H9 (cell line): ENCODE measurements around the gene PROC. TPM values are rescaled to one million over a fixed set of nuclear protein-coding genes. Genes with fewer than 3 reads are reported as not detected.

Experiments
- DNase-seq: peaks from one replicate; pipeline ENCODE4 v3.0.0-alpha.2; 2017
- H2AFZ ChIP-seq: one replicate; pipeline ENCODE4 v1.6.1; 2013; ENCODE audit warnings: mild to moderate bottlenecking, low read length, control low read depth, moderate library complexity
- H2AK5ac ChIP-seq: 2 replicates; pipeline ENCODE4 v1.6.1; 2013; ENCODE audit warnings: low read length, control low read depth, mixed read lengths; ENCODE audit not compliant: insufficient read length
- H2BK120ac ChIP-seq: one replicate; pipeline ENCODE4 v1.6.1; 2013; ENCODE audit warnings: low read depth, mild to moderate bottlenecking, low read length, control low read depth, inconsistent platforms; ENCODE audit not compliant: poor library complexity, severe bottlenecking
- H2BK12ac ChIP-seq: 2 replicates; pipeline ENCODE4 v1.6.1; 2013; ENCODE audit warnings: low read length, control low read depth, mixed read lengths, low read depth; ENCODE audit not compliant: insufficient read length
- H2BK15ac ChIP-seq: 2 replicates; pipeline ENCODE4 v1.6.1; 2013; ENCODE audit warnings: low read depth, low read length, control low read depth
- H2BK20ac ChIP-seq: one replicate; pipeline ENCODE4 v1.6.1; 2013; ENCODE audit warnings: low read depth, mild to moderate bottlenecking, low read length, control low read depth, inconsistent platforms; ENCODE audit not compliant: poor library complexity, severe bottlenecking
- H2BK5ac ChIP-seq: 2 replicates; pipeline ENCODE4 v1.6.1; 2013; ENCODE audit warnings: low read length, control low read depth, mixed read lengths; ENCODE audit not compliant: insufficient read length
- H3K14ac ChIP-seq: 2 replicates; pipeline ENCODE4 v1.6.1; 2013; ENCODE audit warnings: low read length, control low read depth; ENCODE audit not compliant: insufficient read depth
- H3K18ac ChIP-seq: 2 replicates; pipeline ENCODE4 v1.6.1; 2013; ENCODE audit warnings: low read depth, mild to moderate bottlenecking, mixed read lengths, low read length, control low read depth; ENCODE audit not compliant: insufficient read length
- H3K23ac ChIP-seq: 2 replicates; pipeline ENCODE4 v1.6.1; 2013; ENCODE audit warnings: low read length, control low read depth, mixed read lengths, low read depth; ENCODE audit not compliant: insufficient read length
- H3K23me2 ChIP-seq: 2 replicates; pipeline ENCODE4 v1.6.1; 2013; ENCODE audit warnings: low read depth, mild to moderate bottlenecking, mixed read lengths, low read length, control low read depth; ENCODE audit not compliant: insufficient read length, poor library complexity, severe bottlenecking
- H3K27ac ChIP-seq: 2 replicates; pipeline ENCODE4 v1.5.1; 2013; ENCODE audit warnings: low read length, control low read depth, mixed read lengths, low read depth; ENCODE audit not compliant: insufficient read length
- H3K27me3 ChIP-seq: 2 replicates; pipeline ENCODE4 v1.6.1; 2013; ENCODE audit warnings: low read length, control low read depth, inconsistent platforms; ENCODE audit not compliant: insufficient read depth
- H3K4ac ChIP-seq: 2 replicates; pipeline ENCODE4 v1.6.1; 2013; ENCODE audit warnings: low read depth, mild to moderate bottlenecking, control low read depth, inconsistent platforms, low read length, moderate library complexity
- H3K4me1 ChIP-seq: 2 replicates; pipeline ENCODE4 v1.6.1; 2013; ENCODE audit warnings: low read length, control low read depth, inconsistent platforms; ENCODE audit not compliant: insufficient read depth
- H3K4me2 ChIP-seq: 2 replicates; pipeline ENCODE4 v1.6.1; 2013; ENCODE audit warnings: low read length, control low read depth, mixed read lengths; ENCODE audit not compliant: insufficient read length, insufficient read depth
- H3K56ac ChIP-seq: 2 replicates; pipeline ENCODE4 v1.6.1; 2013; ENCODE audit warnings: low read depth, mild to moderate bottlenecking, mixed read lengths, low read length, control low read depth; ENCODE audit not compliant: insufficient read length
- H3K79me1 ChIP-seq: 2 replicates; pipeline ENCODE4 v1.6.1; 2013; ENCODE audit warnings: low read depth, mild to moderate bottlenecking, moderate library complexity, low read length, control low read depth, inconsistent platforms; ENCODE audit not compliant: insufficient read depth, poor library complexity, severe bottlenecking
- H3K79me2 ChIP-seq: 2 replicates; pipeline ENCODE4 v1.6.1; 2013; ENCODE audit warnings: low read length, control low read depth, inconsistent platforms; ENCODE audit not compliant: insufficient read depth
- H3K9ac ChIP-seq: 2 replicates; pipeline ENCODE4 v1.6.1; 2013; ENCODE audit warnings: low read length, control low read depth, mixed read lengths; ENCODE audit not compliant: insufficient read length; ENCODE audit errors: extremely low read depth
- H3K9me3 ChIP-seq: one replicate; pipeline ENCODE4 v1.6.1; 2013; ENCODE audit warnings: low read depth, low read length, inconsistent platforms; ENCODE audit not compliant: control insufficient read depth
- H3T11ph ChIP-seq: one replicate; pipeline ENCODE4 v1.6.1; 2013; ENCODE audit warnings: mild to moderate bottlenecking, low read length, control low read depth, inconsistent platforms
- H4K20me1 ChIP-seq: one replicate; pipeline ENCODE4 v1.6.1; 2013; ENCODE audit not compliant: control insufficient read depth, insufficient read length, insufficient read depth
- H4K5ac ChIP-seq: 2 replicates; pipeline ENCODE4 v1.6.1; 2013; ENCODE audit warnings: low read depth, mild to moderate bottlenecking, mixed read lengths, low read length, control low read depth; ENCODE audit not compliant: insufficient read length
- H4K8ac ChIP-seq: replicated peaks from 2 replicates; pipeline ENCODE4 v1.6.1; 2013; ENCODE audit warnings: low read length, control low read depth, mixed read lengths, low read depth; ENCODE audit not compliant: insufficient read length
- H4K91ac ChIP-seq: 2 replicates; pipeline ENCODE4 v1.6.1; 2013; ENCODE audit warnings: low read depth, mild to moderate bottlenecking, moderate library complexity, mixed read lengths, low read length, control low read depth; ENCODE audit not compliant: insufficient read length
- H3K27ac Mint-ChIP-seq, 3 experiments: 2 replicates in 2 of 3; 3 replicates in 1 of 3; pipeline ENCODE4 v1.8.0; 2020 to 2021; ENCODE audit warnings: mixed read lengths in 3 of 3, mild to moderate bottlenecking in 1 of 3, moderate library complexity in 1 of 3
- H3K27me3 Mint-ChIP-seq: 2 replicates; pipeline ENCODE4 v1.8.0; 2021; ENCODE audit warnings: low read depth, mild to moderate bottlenecking, moderate library complexity, mixed read lengths
- H3K36me3 Mint-ChIP-seq, 3 experiments: 2 replicates in 2 of 3; 3 replicates in 1 of 3; pipeline ENCODE4 v1.8.0; 2020 to 2021; ENCODE audit warnings: low read depth in 3 of 3, mixed read lengths in 3 of 3; ENCODE audit not compliant: insufficient read depth in 1 of 3
- H3K4me1 Mint-ChIP-seq, 2 experiments: 2 replicates each; pipeline ENCODE4 v1.8.0; 2020; ENCODE audit warnings: mixed read lengths in 2 of 2
- H3K4me3 Mint-ChIP-seq, 2 experiments: 2 replicates in 1 of 2; 3 replicates in 1 of 2; pipeline ENCODE4 v1.8.0; 2020 to 2021; ENCODE audit warnings: mild to moderate bottlenecking in 2 of 2, mixed read lengths in 2 of 2, moderate library complexity in 1 of 2
- H3K9me3 Mint-ChIP-seq, 2 experiments: 2 replicates in 1 of 2; 3 replicates in 1 of 2; pipeline ENCODE4 v1.8.0; 2020; ENCODE audit warnings: mild to moderate bottlenecking in 2 of 2, mixed read lengths in 2 of 2, moderate library complexity in 1 of 2
- WGBS: extraction: QIAGEN DNeasy Blood & Tissue Kit; methylation state at CpG from one replicate; pipeline ENCODE4 v1.1.7; 2013; ENCODE audit warnings: missing lambda C conversion rate, low lambda C conversion rate, mixed read lengths; ENCODE audit not compliant: insufficient read length; ENCODE audit errors: extremely low coverage; 5-methylcytosine and 5-hydroxymethylcytosine counted together
- total RNA-seq: library from RNA; stranded (reverse); gene quantifications from 2 replicates; pipeline ENCODE4 v1.2.1, GENCODE V29; 2021
- TF ChIP-seq, protein P1 (sequence below): fragments of 200-600 bp; sonication (generic); conservative IDR thresholded peaks from 3 replicates; pipeline ENCODE4 v1.8.0; 2021; ENCODE audit warnings: antibody characterized with exemption, mild to moderate bottlenecking

The PROC gene
- total RNA-seq, 1 experiment from 2014 or later: 0.61 TPM

DNA sequence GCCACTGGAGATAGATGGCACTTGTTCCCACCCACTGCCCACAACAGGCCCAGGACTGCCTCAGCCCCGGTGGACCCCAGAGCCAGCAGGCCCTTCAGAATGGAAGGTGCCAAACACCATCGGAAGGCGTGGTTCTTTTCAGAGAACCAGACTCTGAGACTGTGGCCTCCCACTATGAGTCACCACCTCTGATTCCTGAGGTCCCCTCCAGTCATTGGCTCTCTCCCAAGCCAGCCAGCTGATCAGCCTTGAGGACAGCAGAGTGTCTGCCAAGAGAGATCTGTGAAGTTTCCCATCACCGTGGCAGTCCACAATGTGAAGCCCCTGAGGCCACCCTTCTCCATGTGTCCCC, 20.0 kb upstream of the PROC start:
- no CpG with 5 or more reads among the region's 4 CpGs for WGBS
- H3K27me3 Mint-ChIP-seq: no peaks in the 10 kb centered on the region; the same call in 1 of the 2 replicates
- H3K36me3 Mint-ChIP-seq: peaks cover 0 to 5% (median 3%) of the 10 kb centered on the region in 3 experiments; a peak in 5 of 7 replicates
- no peaks in the 10 kb centered on the region for H3K9me3 ChIP-seq
- no peak overlapping the region for H3K4ac ChIP-seq
- no peaks in the 10 kb centered on the region for H3K27me3 ChIP-seq
- no peak overlapping the region for H4K91ac ChIP-seq
- no peak overlapping the region for H2AK5ac ChIP-seq
- H3K14ac ChIP-seq: no peak overlapping the region
- TF ChIP-seq, protein P1, sequence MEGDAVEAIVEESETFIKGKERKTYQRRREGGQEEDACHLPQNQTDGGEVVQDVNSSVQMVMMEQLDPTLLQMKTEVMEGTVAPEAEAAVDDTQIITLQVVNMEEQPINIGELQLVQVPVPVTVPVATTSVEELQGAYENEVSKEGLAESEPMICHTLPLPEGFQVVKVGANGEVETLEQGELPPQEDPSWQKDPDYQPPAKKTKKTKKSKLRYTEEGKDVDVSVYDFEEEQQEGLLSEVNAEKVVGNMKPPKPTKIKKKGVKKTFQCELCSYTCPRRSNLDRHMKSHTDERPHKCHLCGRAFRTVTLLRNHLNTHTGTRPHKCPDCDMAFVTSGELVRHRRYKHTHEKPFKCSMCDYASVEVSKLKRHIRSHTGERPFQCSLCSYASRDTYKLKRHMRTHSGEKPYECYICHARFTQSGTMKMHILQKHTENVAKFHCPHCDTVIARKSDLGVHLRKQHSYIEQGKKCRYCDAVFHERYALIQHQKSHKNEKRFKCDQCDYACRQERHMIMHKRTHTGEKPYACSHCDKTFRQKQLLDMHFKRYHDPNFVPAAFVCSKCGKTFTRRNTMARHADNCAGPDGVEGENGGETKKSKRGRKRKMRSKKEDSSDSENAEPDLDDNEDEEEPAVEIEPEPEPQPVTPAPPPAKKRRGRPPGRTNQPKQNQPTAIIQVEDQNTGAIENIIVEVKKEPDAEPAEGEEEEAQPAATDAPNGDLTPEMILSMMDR: no peak
- H2BK120ac ChIP-seq: no peak overlapping the region
- H3K79me2 ChIP-seq: no peaks in the 10 kb centered on the region
- no peak overlapping the region for H3K18ac ChIP-seq
- no peaks in the 10 kb centered on the region for H3K4me1 ChIP-seq
- peaks cover 3% of the 10 kb centered on the region in 2 experiments; a peak in 2 of 5 replicates for H3K9me3 Mint-ChIP-seq
- H2BK20ac ChIP-seq: no peak overlapping the region
- H3K27ac ChIP-seq: no peak overlapping the region
- H3K79me1 ChIP-seq: no peaks in the 10 kb centered on the region
- H2BK15ac ChIP-seq: no peak overlapping the region
- H3K23me2 ChIP-seq: no peaks in the 10 kb centered on the region
- H3K4me1 Mint-ChIP-seq: peaks cover 4 to 7% of the 10 kb centered on the region in 2 experiments; a peak in 2 of 4 replicates
- H2AFZ ChIP-seq: no peak overlapping the region
- no peak overlapping the region for H2BK12ac ChIP-seq
- no peak overlapping the region for H3T11ph ChIP-seq
- no peak overlapping the region for H3K9ac ChIP-seq
- H4K5ac ChIP-seq: no peak overlapping the region
- no peak overlapping the region for H3K4me2 ChIP-seq
- no peak overlapping the region for H3K4me3 Mint-ChIP-seq
- no peak overlapping the region for H4K8ac ChIP-seq
- no peak overlapping the region for H3K23ac ChIP-seq
- H2BK5ac ChIP-seq: no peak overlapping the region
- H3K56ac ChIP-seq: no peak overlapping the region
- DNase-seq: peak; percentile 47
- peak overlapping the region in 2 of 3 experiments; percentile 31 to 70; a peak in 2 of 7 replicates for H3K27ac Mint-ChIP-seq
- H4K20me1 ChIP-seq: no peaks in the 10 kb centered on the region
